Common myeloid progenitor, CD34-positive (primary cell): Measurements from ENCODE around the gene GNAT2.

Experiments used
- CTCF ChIA-PET: fragments of 350-600 bp; sonication (Branson Sonifier 250); formaldehyde crosslinking; loops from one replicate; lab custom pipeline; 2021; ENCODE audit warnings: antibody characterized with exemption; lab: Charles Lee
- POLR2A ChIA-PET: fragments of 350-600 bp; sonication (Branson Sonifier 250); formaldehyde crosslinking; loops from one replicate; lab custom pipeline; 2021; ENCODE audit warnings: antibody characterized with exemption; lab: Charles Lee
- DNase-seq, 3 donors: peaks; one replicate each; pipeline versions ENCODE4 v3.0.0 to v3.0.0-alpha.2; 2013
- H3K27ac ChIP-seq, 2 experiments: 1 replicate in 1 of 2; 2 replicates in 1 of 2; pipeline ENCODE4 v1.7.0; 2013; ENCODE audit warnings: inconsistent platforms in 2 of 2, low read length in 2 of 2, mild to moderate bottlenecking in 2 of 2, low read depth in 1 of 2, moderate library complexity in 1 of 2; ENCODE audit not compliant: severe bottlenecking in 2 of 2, insufficient read depth in 1 of 2, poor library complexity in 1 of 2
- H3K27me3 ChIP-seq, 5 experiments: replicated peaks in 2 of 5; 1 replicate in 3 of 5; 2 replicates in 2 of 5; pipeline versions ENCODE4 v1.6.1 to v1.7.0; 2013; ENCODE audit warnings: low read length in 4 of 5, mild to moderate bottlenecking in 2 of 5, moderate library complexity in 2 of 5, inconsistent platforms in 1 of 5; ENCODE audit not compliant: insufficient read depth in 5 of 5, control insufficient read depth in 4 of 5
- H3K36me3 ChIP-seq, 4 experiments: 1 replicate in 2 of 4; 2 replicates in 2 of 4; pipeline versions ENCODE4 v1.6.1 to v1.7.0; 2013; ENCODE audit warnings: low read length in 3 of 4, control low read depth in 1 of 4, mild to moderate bottlenecking in 1 of 4; ENCODE audit not compliant: control insufficient read depth in 4 of 4, insufficient read depth in 4 of 4
- H3K4me1 ChIP-seq, 4 experiments: 1 replicate in 3 of 4; 2 replicates in 1 of 4; pipeline versions ENCODE4 v1.6.1 to v1.7.1; 2013; ENCODE audit warnings: low read length in 3 of 4, mild to moderate bottlenecking in 3 of 4, control low read depth in 1 of 4, inconsistent platforms in 1 of 4, moderate library complexity in 1 of 4; ENCODE audit not compliant: control insufficient read depth in 4 of 4, insufficient read depth in 4 of 4; ENCODE audit errors: control extremely low read depth in 1 of 4
- H3K4me3 ChIP-seq, 7 experiments: 1 replicate in 4 of 7; 2 replicates in 3 of 7; pipeline versions ENCODE4 v1.5.1 to v1.7.0; 2013; ENCODE audit warnings: mild to moderate bottlenecking in 7 of 7, low read length in 6 of 7, moderate library complexity in 6 of 7, inconsistent platforms in 2 of 7, low read depth in 2 of 7, control low read depth in 1 of 7; ENCODE audit not compliant: insufficient read depth in 4 of 7, control insufficient read depth in 1 of 7; ENCODE audit errors: extremely low read depth in 1 of 7
- H3K9me3 ChIP-seq, 5 experiments: 1 replicate in 4 of 5; 2 replicates in 1 of 5; pipeline versions ENCODE4 v1.6.1 to v1.7.1; 2013; ENCODE audit warnings: low read length in 4 of 5, mild to moderate bottlenecking in 2 of 5, inconsistent platforms in 1 of 5, low read depth in 1 of 5, moderate library complexity in 1 of 5; ENCODE audit not compliant: control insufficient read depth in 4 of 5, insufficient read depth in 2 of 5; ENCODE audit errors: control extremely low read depth in 1 of 5
- WGBS: methylation state at CpG from one replicate; pipeline ENCODE4 v1.1.5; 2013; ENCODE audit not compliant: insufficient coverage; 5-methylcytosine and 5-hydroxymethylcytosine counted together

The GNAT2 gene

GRCh38 chr1:109628540-109629321 lies 9.3 kb upstream of the GNAT2 start:
- no peak overlapping the region for H3K27ac ChIP-seq
- WGBS = 97% methylated on average over 19 of the region's 23 CpGs
- POLR2A ChIA-PET = interaction anchor here (1.3 to 2.0 kb wide), 2 partner anchors 9 to 80 kb away, joined by 3 to 5 read pairs; partner anchors contain the start of genes AMPD2, GNAI3 and GNAT2
- no peak overlapping the region for H3K4me3 ChIP-seq
- no peaks in the 10 kb centered on the region for H3K27me3 ChIP-seq
- no peaks in the 10 kb centered on the region for H3K9me3 ChIP-seq
- H3K4me1 ChIP-seq = peaks cover 0 to 20% (median 18%) of the 10 kb centered on the region in 4 experiments
- peaks cover 25 to 78% (median 63%) of the 10 kb centered on the region in 4 experiments for H3K36me3 ChIP-seq
- DNase-seq = no peak
- CTCF ChIA-PET = interaction anchor here (0.7 to 25.8 kb wide), 10 partner anchors 9 to 145 kb away, joined by 4 to 430 read pairs (median 14); partner anchors contain the start of genes AMPD2, GNAI3, GNAT2 and GPR61

GRCh38 chr1:109627692-109628399 lies 8.4 kb upstream of the GNAT2 start:
- Histone ChIP-seq H3K27me3 (no peaks in the 10 kb centered on the region), H3K4me3 (no peak overlapping the region), H3K9me3 (no peaks in the 10 kb centered on the region), H3K4me1 (peaks cover 5 to 28% (median 27%) of the 10 kb centered on the region in 4 experiments), H3K36me3 (peaks cover 25 to 77% (median 62%) of the 10 kb centered on the region in 4 experiments), H3K27ac (no peak overlapping the region)
- DNase-seq = no peak
- WGBS = 95% methylated on average over 23 of the region's 23 CpGs
- POLR2A ChIA-PET = interaction anchor here (0.7 to 2.0 kb wide), 2 partner anchors 8 to 79 kb away, joined by 3 to 5 read pairs; partner anchors contain the start of genes AMPD2 and GNAT2
- CTCF ChIA-PET = interaction anchor here (1.0 to 25.8 kb wide), 9 partner anchors 8 to 89 kb away, joined by 4 to 430 read pairs (median 19); partner anchors contain the start of genes AMPD2, GNAI3, GNAT2 and GPR61

GRCh38 chr1:109626682-109627408 lies 7.4 kb upstream of the GNAT2 start:
- Histone ChIP-seq H3K36me3 (peaks cover 25 to 67% (median 57%) of the 10 kb centered on the region in 4 experiments), H3K4me3 (no peak overlapping the region), H3K27me3 (no peaks in the 10 kb centered on the region), H3K27ac (no peak overlapping the region), H3K9me3 (no peaks in the 10 kb centered on the region), H3K4me1 (peaks cover 14 to 38% (median 37%) of the 10 kb centered on the region in 4 experiments)
- ChIA-PET CTCF (interaction anchor here (1.0 to 25.8 kb wide), 6 partner anchors 10 to 88 kb away, joined by 4 to 430 read pairs (median 58); partner anchors contain the start of genes GNAI3 and GPR61), POLR2A (interaction anchor here (0.7 kb wide), 1 partner anchor 78 kb away, joined by 3 read pairs; no protein-coding TSS in a partner anchor)
- 97% methylated on average over 12 of the region's 21 CpGs for WGBS
- DNase-seq = no peak

- peaks cover 14 to 46% (median 43%) of the 10 kb centered on the region in 4 experiments for H3K4me1 ChIP-seq
- peak overlapping the region in 1 of 2 experiments; percentile 99 for H3K27ac ChIP-seq
- ChIA-PET POLR2A (no interaction called here), CTCF (interaction anchor here (0.9 to 25.8 kb wide), 9 partner anchors 10 to 102 kb away, joined by 3 to 430 read pairs (median 26); partner anchors contain the start of genes GNAI3 and GPR61)
- no peaks in the 10 kb centered on the region for H3K9me3 ChIP-seq
- peaks cover 22 to 57% (median 47%) of the 10 kb centered on the region in 4 experiments for H3K36me3 ChIP-seq
- 98% methylated on average over 21 of the region's 32 CpGs for WGBS
- H3K4me3 ChIP-seq = no peak overlapping the region
- H3K27me3 ChIP-seq = no peaks in the 10 kb centered on the region
- DNase-seq = no peak
These were observed 6.5 kb upstream of the GNAT2 start for GRCh38 chr1:109625601-109626560.

- no peaks in the 10 kb centered on the region for H3K9me3 ChIP-seq
- H3K4me1 ChIP-seq = peaks cover 14 to 50% (median 46%) of the 10 kb centered on the region in 4 experiments
- H3K4me3 ChIP-seq = peak overlapping the region in 1 of 7 experiments; percentile 97
- CTCF ChIA-PET = interaction anchor here (0.9 to 25.8 kb wide), 12 partner anchors 8 to 102 kb away, joined by 3 to 430 read pairs (median 15); partner anchors contain the start of genes GNAI3 and GPR61
- 94% methylated on average over 16 of the region's 16 CpGs for WGBS
- peak overlapping the region in 1 of 2 experiments; percentile 99 for H3K27ac ChIP-seq
- peaks cover 21 to 52% (median 43%) of the 10 kb centered on the region in 4 experiments for H3K36me3 ChIP-seq
- POLR2A ChIA-PET = interaction anchor here (1.8 kb wide), 1 partner anchor 76 kb away, joined by 10 read pairs; the partner anchor contains the start of gene GNAI3
- H3K27me3 ChIP-seq = no peaks in the 10 kb centered on the region
- DNase-seq = no peak
These were observed 5.8 kb upstream of the GNAT2 start for GRCh38 chr1:109625176-109625575.
